IMR-90 (cell line): ENCODE measurements around the gene ZNF19.

Experiments used
- CEBPB ChIP-seq: IDR thresholded peaks from 2 replicates; pipeline ENCODE4 v1.6.1; 2012; ENCODE audit warnings: low read depth, low read length, improper control_type of control experiment
- CHD1 ChIP-seq: IDR thresholded peaks from 2 replicates; pipeline ENCODE4 v1.6.1; 2012; ENCODE audit warnings: low read depth, low read length, improper control_type of control experiment
- CTCF ChIP-seq: conservative IDR thresholded peaks from 2 replicates; pipeline ENCODE4 v1.5.1; 2012; ENCODE audit warnings: mild to moderate bottlenecking, low read depth, low read length, improper control_type of control experiment
- ELK1 ChIP-seq: fragments of 150-350 bp; IDR thresholded peaks from 2 replicates; pipeline ENCODE4 v1.6.1; 2016; ENCODE audit warnings: low read depth, mild to moderate bottlenecking, low read length, moderate library complexity, borderline replicate concordance
- MAZ ChIP-seq: IDR thresholded peaks from 2 replicates; pipeline ENCODE4 v1.6.1; 2012; ENCODE audit warnings: low read depth, mild to moderate bottlenecking, low read length, improper control_type of control experiment, moderate library complexity, borderline replicate concordance
- MXI1 ChIP-seq: IDR thresholded peaks from 2 replicates; pipeline ENCODE4 v1.6.1; 2012; ENCODE audit warnings: low read depth, mild to moderate bottlenecking, low read length, moderate library complexity, borderline replicate concordance
- NFE2L2 ChIP-seq: fragments of 150-350 bp; IDR thresholded peaks from 2 replicates; pipeline ENCODE4 v1.6.1; 2016; ENCODE audit warnings: low read depth, mild to moderate bottlenecking, low read length
- POLR2A ChIP-seq: IDR thresholded peaks from 2 replicates; pipeline ENCODE4 v1.6.1; 2012; ENCODE audit warnings: mild to moderate bottlenecking, low read depth, low read length
- RAD21 ChIP-seq: IDR thresholded peaks from 2 replicates; pipeline ENCODE4 v1.6.1; 2012; ENCODE audit warnings: low read length, improper control_type of control experiment
- RCOR1 ChIP-seq: IDR thresholded peaks from 2 replicates; pipeline ENCODE4 v1.6.1; 2012; ENCODE audit warnings: mild to moderate bottlenecking, low read length, improper control_type of control experiment; ENCODE audit not compliant: insufficient replicate concordance
- RFX5 ChIP-seq: IDR thresholded peaks from 2 replicates; pipeline ENCODE4 v1.8.0; 2012; ENCODE audit warnings: low read depth, mild to moderate bottlenecking, low read length, moderate library complexity
- SMC3 ChIP-seq: fragments of 150-350 bp; IDR thresholded peaks from 2 replicates; pipeline ENCODE4 v1.6.1; 2016; ENCODE audit warnings: low read depth, mild to moderate bottlenecking, antibody characterized with exemption, low read length, moderate library complexity
- USF2 ChIP-seq: fragments of 150-350 bp; IDR thresholded peaks from 2 replicates; pipeline ENCODE4 v1.6.1; 2017; ENCODE audit warnings: mild to moderate bottlenecking, antibody characterized with exemption, low read length, low read depth

- TF ChIP-seq CTCF (no peak), NFE2L2 (no peak), POLR2A (no peak), RCOR1 (no peak), RAD21 (no peak), MAZ (no peak), USF2 (no peak), MXI1 (no peak), RFX5 (no peak), CHD1 (no peak), ELK1 (no peak), SMC3 (no peak), CEBPB (no peak)
Measured at GRCh38 chr16:71424626-71425025, 64.5 kb downstream of the ZNF19 start.
